Superior temporal gyrus (tissue), 1 donor: Measurements from ENCODE around the gene GHRHR.

Source experiments
- DNase-seq: peaks from one replicate; pipeline ENCODE4 v3.0.0-alpha.2; 2016; ENCODE audit errors: extremely low spot score

Gene GHRHR

GRCh38 chr7:30963842-30964241, at the start of gene GHRHR:
GHRHR (plus strand) TSS chr7:30963953; CDS start chr7:30964069, 116 bp downstream.
- DNase-seq = no peak

GRCh38 chr7:30914596-30914995, 49.2 kb upstream of the GHRHR start:
- no peak for DNase-seq

GRCh38 chr7:30915005-30915601, 48.6 kb upstream of the GHRHR start:
- DNase-seq = no peak

- DNase-seq = no peak
These were observed 48.0 kb upstream of the GHRHR start for GRCh38 chr7:30915751-30916150.

- DNase-seq = no peak
These were observed 47.5 kb upstream of the GHRHR start for GRCh38 chr7:30916255-30916654.

GRCh38 chr7:30916767-30917166, 47.0 kb upstream of the GHRHR start:
- no peak for DNase-seq

GRCh38 chr7:30917216-30917893, 46.4 kb upstream of the GHRHR start:
- no peak for DNase-seq

- no peak for DNase-seq
These were observed 45.1 kb upstream of the GHRHR start for GRCh38 chr7:30918676-30919075.

- no peak for DNase-seq
These were observed 43.7 kb upstream of the GHRHR start for GRCh38 chr7:30920021-30920583.

- DNase-seq = no peak
These were observed 42.9 kb upstream of the GHRHR start for GRCh38 chr7:30920584-30921539.

- no peak for DNase-seq
These were observed 42.0 kb upstream of the GHRHR start for GRCh38 chr7:30921540-30922401.

GRCh38 chr7:30922596-30922995, 41.2 kb upstream of the GHRHR start:
- DNase-seq = no peak

GRCh38 chr7:30923009-30923773, 40.6 kb upstream of the GHRHR start:
- DNase-seq = no peak

- DNase-seq = no peak
These were observed 39.9 kb upstream of the GHRHR start for GRCh38 chr7:30923774-30924413.

- DNase-seq = no peak
These were observed 39.1 kb upstream of the GHRHR start for GRCh38 chr7:30924624-30925023.

- no peak for DNase-seq
These were observed 38.6 kb upstream of the GHRHR start for GRCh38 chr7:30925117-30925516.

- no peak for DNase-seq
These were observed 37.8 kb upstream of the GHRHR start for GRCh38 chr7:30925913-30926312.

- no peak for DNase-seq
These were observed 37.4 kb upstream of the GHRHR start for GRCh38 chr7:30926313-30926712.

- no peak for DNase-seq
These were observed 36.7 kb upstream of the GHRHR start for GRCh38 chr7:30927040-30927439.

GRCh38 chr7:30927559-30927958, 36.2 kb upstream of the GHRHR start:
- DNase-seq = no peak
